GM12878 (cell line): ENCODE results near the gene KIAA1328. TPM values are rescaled to one million over a fixed set of nuclear protein-coding genes. Genes with fewer than 3 reads are reported as not detected.

Source experiments
- ATAC-seq: fragments of 200-7000 bp; cut with Tn5 transposase; 3 replicates; pipeline ENCODE4 v1.9.1; 2020; ENCODE audit warnings: mild to moderate bottlenecking, moderate library complexity
- BruUV-seq: library from RNA; stranded (reverse); fragments of 400-500 nt; replicated peaks from 2 replicates; lab custom pipeline; 2021; lab: Mats Ljungman, UMichigan
- CTCF ChIA-PET: fragments of 300-600 bp; sonication (Branson Sonifier 250); formaldehyde crosslinking; extraction: SDS; loops from one replicate; lab custom pipeline; 2021; ENCODE audit warnings: inconsistent platforms; lab: Yijun Ruan, JAX
- POLR2A ChIA-PET: fragments of 350-600 bp; formaldehyde crosslinking; extraction: SDS; loops from one replicate; lab custom pipeline; 2021; ENCODE audit warnings: inconsistent platforms; lab: Charles Lee
- RAD21 ChIA-PET: fragments of 300-600 bp; sonication (Branson Sonifier 250); formaldehyde crosslinking; loops from one replicate; lab custom pipeline; 2023; ENCODE audit warnings: antibody characterized with exemption; ENCODE audit not compliant: unreplicated experiment; lab: Charles Lee
- SMC1A ChIA-PET: fragments of 300-600 bp; sonication (Branson Sonifier 250); formaldehyde crosslinking; loops from one replicate; lab custom pipeline; 2023; ENCODE audit not compliant: unreplicated experiment, uncharacterized antibody; lab: Charles Lee
- DNase-seq: peaks from one replicate; pipeline ENCODE4 v3.0.0-alpha.2; 2011; ENCODE audit warnings: low read depth, low spot score
- FAIRE-seq: peaks from 3 replicates; lab custom pipeline; 2011; peaks lifted over from hg19 to GRCh38; lab: Jason Lieb, UNC
- H2AFZ ChIP-seq: 2 replicates; pipeline ENCODE4 v1.6.0; 2011; ENCODE audit warnings: low read depth, low read length, control low read depth; ENCODE audit not compliant: control insufficient read depth
- H3K27ac ChIP-seq: 2 replicates; pipeline ENCODE4 v1.5.1; 2011; ENCODE audit warnings: control low read depth; ENCODE audit not compliant: control insufficient read depth, insufficient read depth
- H3K27me3 ChIP-seq, 2 experiments: replicated peaks in 1 of 2; 2 replicates each; pipeline versions ENCODE4 v1.6.0 to v1.6.1; 2011; ENCODE audit warnings: low read length in 1 of 2; ENCODE audit not compliant: control insufficient read depth in 2 of 2, insufficient read depth in 2 of 2
- H3K36me3 ChIP-seq, 2 experiments: 2 replicates each; pipeline ENCODE4 v1.5.1; 2011; ENCODE audit warnings: low read length in 1 of 2; ENCODE audit not compliant: control insufficient read depth in 2 of 2, insufficient read depth in 2 of 2
- H3K4me1 ChIP-seq: 2 replicates; pipeline ENCODE4 v1.6.1; 2011; ENCODE audit warnings: mild to moderate bottlenecking, low read length, moderate library complexity, mixed read lengths; ENCODE audit not compliant: control insufficient read depth, insufficient read depth
- H3K4me2 ChIP-seq: 2 replicates; pipeline ENCODE4 v1.6.0; 2011; ENCODE audit warnings: control low read depth; ENCODE audit not compliant: control insufficient read depth, insufficient read depth
- H3K4me3 ChIP-seq: fragments of 200-600 bp; sonication (generic); 2 replicates; pipeline ENCODE4 v1.5.1; 2016
- H3K79me2 ChIP-seq: 2 replicates; pipeline ENCODE4 v1.6.0; 2011; ENCODE audit warnings: low read length; ENCODE audit not compliant: control insufficient read depth, insufficient read depth
- H3K9ac ChIP-seq: 2 replicates; pipeline ENCODE4 v1.8.0; 2011; ENCODE audit warnings: low read length, control low read depth, mixed read lengths; ENCODE audit not compliant: control insufficient read depth, insufficient read depth
- H3K9me3 ChIP-seq: replicated peaks from 3 replicates; pipeline ENCODE4 v1.5.1; 2011; ENCODE audit warnings: mild to moderate bottlenecking, low read length; ENCODE audit not compliant: control insufficient read depth, insufficient read depth
- H4K20me1 ChIP-seq: 2 replicates; pipeline ENCODE4 v1.6.0; 2011; ENCODE audit not compliant: control insufficient read depth, insufficient read depth
- IRF4 ChIP-seq: IDR thresholded peaks from 2 replicates; pipeline ENCODE4 v1.6.1; 2011; ENCODE audit warnings: low read depth, low read length
- MTA2 ChIP-seq: fragments of 450-650 bp; IDR thresholded peaks from 2 replicates; pipeline ENCODE4 v1.6.1; 2016; ENCODE audit warnings: low read depth, mild to moderate bottlenecking, moderate library complexity
- PAX5 ChIP-seq: IDR thresholded peaks from 2 replicates; pipeline ENCODE4 v1.6.1; 2011; ENCODE audit warnings: low read depth, low read length, borderline replicate concordance
- RAD21 ChIP-seq: IDR thresholded peaks from 2 replicates; pipeline ENCODE4 v1.6.1; 2011; ENCODE audit warnings: mild to moderate bottlenecking, low read depth, low read length, moderate library complexity; ENCODE audit not compliant: insufficient read depth
- SREBF1 ChIP-seq: IDR thresholded peaks from 2 replicates; pipeline ENCODE4 v1.6.1; 2012; ENCODE audit warnings: mild to moderate bottlenecking, low read length
- SUZ12 ChIP-seq: fragments of 200-600 bp; sonication (generic); IDR thresholded peaks from one replicate; pipeline ENCODE4 v1.6.1; 2018; ENCODE audit warnings: antibody characterized with exemption, mild to moderate bottlenecking; ENCODE audit not compliant: unreplicated experiment
- ZBED1 ChIP-seq: IDR thresholded peaks from 2 replicates; pipeline ENCODE4 v1.6.1; 2016; ENCODE audit warnings: borderline replicate concordance
- WGBS: methylation state at CpG from one replicate; pipeline ENCODE4 v1.1.6; 2016; ENCODE audit warnings: low lambda C conversion rate; ENCODE audit not compliant: insufficient replicate concordance, insufficient coverage; ENCODE audit errors: missing lambda C conversion rate; 5-methylcytosine and 5-hydroxymethylcytosine counted together
- in situ Hi-C: fragments of 300-500 bp; cut with MboI; formaldehyde crosslinking; loops from 9 replicates; pipeline ENCODE4 v1.14.3; 2018; ENCODE audit warnings: mixed read lengths
- intact Hi-C: fragments of 100-400 bp; cut with micrococcal nuclease; formaldehyde crosslinking; loops from one replicate; pipeline ENCODE4 v1.14.2; 2022; ENCODE audit not compliant: unreplicated experiment
- polyA plus RNA-seq, 11 experiments: library from polyadenylated mRNA; depleted of rRNA in 4 of 11; unstranded in 6 of 11; stranded (reverse) in 5 of 11; fragments of >200 nt; fragmentation: Nextera tagmentation in 4 of 11; fragmentation: Illumina TruSeq in 1 of 11; extraction: Ambion mirVana in 4 of 11; extraction: Trizol in 1 of 11; gene quantifications; 1 replicate in 1 of 11; 2 replicates in 10 of 11; pipeline versions ENCODE4 v1.2.1 to v1.2.3, GENCODE V29; 2011 to 2016; ENCODE audit warnings: inconsistent platforms in 2 of 11, missing spikeins in 2 of 11, low read depth in 1 of 11
- total RNA-seq, 4 experiments: library from RNA; depleted of rRNA in 3 of 4; stranded (reverse); fragments of >200 nt in 3 of 4; fragmentation: Illumina TruSeq in 1 of 4; extraction: Trizol in 1 of 4; gene quantifications; 2 replicates each; pipeline versions ENCODE4 v1.2.1 to v1.2.3, GENCODE V29; 2013 to 2021
- TF ChIP-seq, protein P1 (sequence below): fragments of 450-650 bp; formaldehyde crosslinking; IDR thresholded peaks from 2 replicates; pipeline ENCODE4 v1.4.0; 2020; ENCODE audit warnings: mild to moderate bottlenecking, moderate library complexity

The KIAA1328 gene
- total and polyA plus RNA-seq, 10 of the 15 experiments (the other 5 are each of a cell fraction or from before 2014, with no cell fraction given) = 3.1 to 7.1 (median 4.6) TPM

GRCh38 chr18:37242091-37242490, 413.2 kb downstream of the KIAA1328 start:
- ATAC-seq = no peak
- in situ Hi-C loops = no loop called here
- no peak for DNase-seq
- H3K36me3 ChIP-seq = no peaks in the 10 kb centered on the region
- ChIA-PET POLR2A (no interaction called here), CTCF (no interaction called here), SMC1A (no interaction called here), RAD21 (no interaction called here)
- H3K4me3 ChIP-seq = no peak overlapping the region
- 32% methylated on average over 6 of the region's 6 CpGs for WGBS
- H4K20me1 ChIP-seq = no peaks in the 10 kb centered on the region
- no peak for FAIRE-seq
- TF ChIP-seq, protein P1, sequence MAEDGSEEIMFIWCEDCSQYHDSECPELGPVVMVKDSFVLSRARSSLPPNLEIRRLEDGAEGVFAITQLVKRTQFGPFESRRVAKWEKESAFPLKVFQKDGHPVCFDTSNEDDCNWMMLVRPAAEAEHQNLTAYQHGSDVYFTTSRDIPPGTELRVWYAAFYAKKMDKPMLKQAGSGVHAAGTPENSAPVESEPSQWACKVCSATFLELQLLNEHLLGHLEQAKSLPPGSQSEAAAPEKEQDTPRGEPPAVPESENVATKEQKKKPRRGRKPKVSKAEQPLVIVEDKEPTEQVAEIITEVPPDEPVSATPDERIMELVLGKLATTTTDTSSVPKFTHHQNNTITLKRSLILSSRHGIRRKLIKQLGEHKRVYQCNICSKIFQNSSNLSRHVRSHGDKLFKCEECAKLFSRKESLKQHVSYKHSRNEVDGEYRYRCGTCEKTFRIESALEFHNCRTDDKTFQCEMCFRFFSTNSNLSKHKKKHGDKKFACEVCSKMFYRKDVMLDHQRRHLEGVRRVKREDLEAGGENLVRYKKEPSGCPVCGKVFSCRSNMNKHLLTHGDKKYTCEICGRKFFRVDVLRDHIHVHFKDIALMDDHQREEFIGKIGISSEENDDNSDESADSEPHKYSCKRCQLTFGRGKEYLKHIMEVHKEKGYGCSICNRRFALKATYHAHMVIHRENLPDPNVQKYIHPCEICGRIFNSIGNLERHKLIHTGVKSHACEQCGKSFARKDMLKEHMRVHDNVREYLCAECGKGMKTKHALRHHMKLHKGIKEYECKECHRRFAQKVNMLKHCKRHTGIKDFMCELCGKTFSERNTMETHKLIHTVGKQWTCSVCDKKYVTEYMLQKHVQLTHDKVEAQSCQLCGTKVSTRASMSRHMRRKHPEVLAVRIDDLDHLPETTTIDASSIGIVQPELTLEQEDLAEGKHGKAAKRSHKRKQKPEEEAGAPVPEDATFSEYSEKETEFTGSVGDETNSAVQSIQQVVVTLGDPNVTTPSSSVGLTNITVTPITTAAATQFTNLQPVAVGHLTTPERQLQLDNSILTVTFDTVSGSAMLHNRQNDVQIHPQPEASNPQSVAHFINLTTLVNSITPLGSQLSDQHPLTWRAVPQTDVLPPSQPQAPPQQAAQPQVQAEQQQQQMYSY (CRISPR knock-in tag) = no peak
- no peak for TF ChIP-seq ZBED1
- TF ChIP-seq IRF4 = no peak
- no peak for TF ChIP-seq MTA2
- TF ChIP-seq SUZ12 = no peak
- TF ChIP-seq RAD21 = no peak
- no peak for TF ChIP-seq SREBF1
- no peak for TF ChIP-seq PAX5
- no peak overlapping the region for H3K4me2 ChIP-seq
- H3K27ac ChIP-seq = no peak overlapping the region
- no peak overlapping the region for H2AFZ ChIP-seq
- H3K9ac ChIP-seq = no peak overlapping the region
- no peaks in the 10 kb centered on the region for H3K4me1 ChIP-seq
- intact Hi-C loops = no loop called here
- no peaks in the 10 kb centered on the region for H3K79me2 ChIP-seq
- no peaks in the 10 kb centered on the region; a peak in 3 of 4 replicates for H3K27me3 ChIP-seq
- BruUV-seq = no TSS peak
- no peaks in the 10 kb centered on the region for H3K9me3 ChIP-seq
